ENCODE data around the gene NCOA3. TPM values are rescaled to one million over a fixed set of nuclear protein-coding genes. Genes with fewer than 3 reads are reported as not detected.
A peak's percentile ranks its signal among the peaks of the same experiment; 100 is the strongest.

The NCOA3 gene
- total and polyA plus RNA-seq, 2 donors (not counting 1 experiment from before 2014, with no cell fraction given), result 22.3 to 23.1 TPM

- Histone ChIP-seq H3K79me2 (ENCODE audit: control insufficient read depth, insufficient read depth, low read length) (peaks cover 29% of the 10 kb centered on the region), H3K4me1 (ENCODE audit: control insufficient read depth, extremely low read depth, insufficient read depth, low read length) (no peaks in the 10 kb centered on the region), H3K4me2 (ENCODE audit: extremely low read depth, insufficient read depth, low read length) (no peak overlapping the region), H3K4me3 (replicated peaks in 1 of 4; ENCODE audit: control extremely low read depth in 1 of 4, insufficient read depth in 1 of 4, low read depth in 3 of 4, low read length in 4 of 4) (peak overlapping the region in 1 of 4 experiments; percentile 72), H3K9me3 (ENCODE audit: control insufficient read depth, insufficient read depth, low read depth, low read length) (no peaks in the 10 kb centered on the region), H3K9ac (ENCODE audit: insufficient read depth, low read length) (no peak overlapping the region), H3K27ac (ENCODE audit: insufficient read depth, low read length) (no peak overlapping the region), H3K27me3 (ENCODE audit: control insufficient read depth, insufficient read depth, low read length) (no peaks in the 10 kb centered on the region), H4K20me1 (ENCODE audit: control insufficient read depth, extremely low read depth, insufficient read depth, low read length) (no peaks in the 10 kb centered on the region), H3K36me3 (ENCODE audit: control insufficient read depth, insufficient read depth, low read length) (no peaks in the 10 kb centered on the region), H2AFZ (ENCODE audit: low read length) (no peak overlapping the region)
- DNase-seq (ENCODE audit: low read depth in 2 of 2), result no peak
- no peak for TF ChIP-seq EZH2 (IDR thresholded peaks at IDR 0.05; ENCODE audit: low read length, missing control alignments)
- TF ChIP-seq CTCF (conservative IDR thresholded peaks at IDR 0.05 in 1 of 2, IDR thresholded peaks at IDR 0.05 in 1 of 2; ENCODE audit: low read depth in 1 of 2, low read length in 2 of 2), result no peak
Observed at GRCh38 chr20:47500554-47500953, 1.1 kb upstream of the NCOA3 start.

- TF ChIP-seq CTCF (conservative IDR thresholded peaks at IDR 0.05 in 1 of 2, IDR thresholded peaks at IDR 0.05 in 1 of 2; ENCODE audit: low read depth in 1 of 2, low read length in 2 of 2) (no peak), EZH2 (IDR thresholded peaks at IDR 0.05; ENCODE audit: low read length, missing control alignments) (no peak)
- peak overlapping the region; percentile 80 for H3K27ac ChIP-seq (ENCODE audit: insufficient read depth, low read length)
Observed at GRCh38 chr20:47501116-47501481, 588 bp upstream of the NCOA3 start.

GRCh38 chr20:47502271-47503239 is 868 bp downstream of the NCOA3 start:
- peaks cover 43% of the 10 kb centered on the region for H3K79me2 ChIP-seq (ENCODE audit: control insufficient read depth, insufficient read depth, low read length)
- DNase-seq (ENCODE audit: low read depth in 2 of 2), result peak; percentile 47 to 54
- H3K9ac ChIP-seq (ENCODE audit: insufficient read depth, low read length), result peak overlapping the region; percentile 82

More at GRCh38 chr20:47501116-47501481, 588 bp upstream of the NCOA3 start:
- Histone ChIP-seq H3K4me1 (ENCODE audit: control insufficient read depth, extremely low read depth, insufficient read depth, low read length) (no peaks in the 10 kb centered on the region), H3K4me3 (replicated peaks in 1 of 4; ENCODE audit: control extremely low read depth in 1 of 4, insufficient read depth in 1 of 4, low read depth in 3 of 4, low read length in 4 of 4) (peak overlapping the region; percentile 72 to 95 (median 87)), H2AFZ (ENCODE audit: low read length) (peak overlapping the region; percentile 81), H3K27me3 (ENCODE audit: control insufficient read depth, insufficient read depth, low read length) (no peaks in the 10 kb centered on the region), H3K9me3 (ENCODE audit: control insufficient read depth, insufficient read depth, low read depth, low read length) (no peaks in the 10 kb centered on the region), H3K79me2 (ENCODE audit: control insufficient read depth, insufficient read depth, low read length) (peaks cover 32% of the 10 kb centered on the region), H3K4me2 (ENCODE audit: extremely low read depth, insufficient read depth, low read length) (peak overlapping the region; percentile 67), H3K9ac (ENCODE audit: insufficient read depth, low read length) (peak overlapping the region; percentile 82), H3K36me3 (ENCODE audit: control insufficient read depth, insufficient read depth, low read length) (no peaks in the 10 kb centered on the region), H4K20me1 (ENCODE audit: control insufficient read depth, extremely low read depth, insufficient read depth, low read length) (no peaks in the 10 kb centered on the region)
- DNase-seq (ENCODE audit: low read depth in 2 of 2), result peak in 1 of 2 donors; percentile 42

More at GRCh38 chr20:47502271-47503239, 868 bp downstream of the NCOA3 start:
- Histone ChIP-seq H3K9me3 (ENCODE audit: control insufficient read depth, insufficient read depth, low read depth, low read length) (no peaks in the 10 kb centered on the region), H2AFZ (ENCODE audit: low read length) (peak overlapping the region; percentile 75), H3K27ac (ENCODE audit: insufficient read depth, low read length) (peak overlapping the region; percentile 80), H3K4me2 (ENCODE audit: extremely low read depth, insufficient read depth, low read length) (peak overlapping the region; percentile 85), H3K4me3 (replicated peaks in 1 of 4; ENCODE audit: control extremely low read depth in 1 of 4, insufficient read depth in 1 of 4, low read depth in 3 of 4, low read length in 4 of 4) (peak overlapping the region; percentile 81 to 98 (median 94)), H3K4me1 (ENCODE audit: control insufficient read depth, extremely low read depth, insufficient read depth, low read length) (no peaks in the 10 kb centered on the region), H4K20me1 (ENCODE audit: control insufficient read depth, extremely low read depth, insufficient read depth, low read length) (no peaks in the 10 kb centered on the region), H3K36me3 (ENCODE audit: control insufficient read depth, insufficient read depth, low read length) (no peaks in the 10 kb centered on the region), H3K27me3 (ENCODE audit: control insufficient read depth, insufficient read depth, low read length) (no peaks in the 10 kb centered on the region)
- TF ChIP-seq EZH2 (IDR thresholded peaks at IDR 0.05; ENCODE audit: low read length, missing control alignments), result no peak
- TF ChIP-seq CTCF (conservative IDR thresholded peaks at IDR 0.05 in 1 of 2, IDR thresholded peaks at IDR 0.05 in 1 of 2; ENCODE audit: low read depth in 1 of 2, low read length in 2 of 2), result no peak
